Hepatocyte (in vitro differentiated cells): Measurements from ENCODE around the gene CRYZL1. TPM values are rescaled to one million over a fixed set of nuclear protein-coding genes. Genes with fewer than 3 reads are reported as not detected.

ENCODE experiments used
- DNase-seq: peaks from one replicate; pipeline ENCODE4 v3.0.0-alpha.2; 2016; ENCODE audit warnings: low spot score
- H2AFZ ChIP-seq: fragments of 200-600 bp; sonication (generic); 2 replicates; pipeline ENCODE4 v1.6.0; 2016; ENCODE audit warnings: antibody characterized with exemption, mild to moderate bottlenecking
- H3K27ac ChIP-seq: fragments of 200-600 bp; sonication (generic); 2 replicates; pipeline ENCODE4 v1.5.1; 2016; ENCODE audit warnings: mild to moderate bottlenecking
- H3K27me3 ChIP-seq: fragments of 200-600 bp; sonication (generic); 2 replicates; pipeline ENCODE4 v1.6.1; 2016
- H3K36me3 ChIP-seq: fragments of 200-600 bp; sonication (generic); replicated peaks from 2 replicates; pipeline ENCODE4 v1.5.1; 2016; ENCODE audit warnings: low read depth; ENCODE audit not compliant: insufficient read depth
- H3K4me1 ChIP-seq: fragments of 200-600 bp; sonication (generic); 2 replicates; pipeline ENCODE4 v1.5.1; 2016; ENCODE audit warnings: mild to moderate bottlenecking, moderate library complexity; ENCODE audit not compliant: insufficient read depth
- H3K4me2 ChIP-seq: fragments of 200-600 bp; sonication (generic); 2 replicates; pipeline ENCODE4 v1.6.0; 2016
- H3K4me3 ChIP-seq: fragments of 200-600 bp; sonication (generic); 2 replicates; pipeline ENCODE4 v1.5.1; 2016; ENCODE audit warnings: mild to moderate bottlenecking
- H3K79me2 ChIP-seq: fragments of 200-600 bp; sonication (generic); 2 replicates; pipeline ENCODE4 v1.6.0; 2017; ENCODE audit warnings: mild to moderate bottlenecking
- H3K9me2 ChIP-seq: fragments of 200-600 bp; sonication (generic); replicated peaks from 2 replicates; pipeline ENCODE4 v1.6.0; 2017; ENCODE audit warnings: mild to moderate bottlenecking; ENCODE audit not compliant: insufficient read depth
- H3K9me3 ChIP-seq: fragments of 200-600 bp; sonication (generic); 2 replicates; pipeline ENCODE4 v1.5.1; 2016; ENCODE audit warnings: low read depth, mild to moderate bottlenecking
- H4K20me1 ChIP-seq: fragments of 200-600 bp; sonication (generic); 2 replicates; pipeline ENCODE4 v1.6.0; 2016; ENCODE audit warnings: mild to moderate bottlenecking; ENCODE audit not compliant: insufficient read depth, poor library complexity, severe bottlenecking
- EZH2 ChIP-seq: fragments of 200-600 bp; sonication (generic); IDR thresholded peaks from 2 replicates; pipeline ENCODE4 v1.6.1; 2016; ENCODE audit warnings: antibody characterized with exemption, mild to moderate bottlenecking, borderline replicate concordance
- EZH2phosphoT487 ChIP-seq: fragments of 200-600 bp; sonication (generic); IDR thresholded peaks from one replicate; pipeline ENCODE4 v1.6.1; 2018; ENCODE audit warnings: antibody characterized with exemption, mild to moderate bottlenecking, low read depth, moderate library complexity; ENCODE audit not compliant: unreplicated experiment, severe bottlenecking
- WGBS: methylation state at CpG from one replicate; pipeline ENCODE4 v1.1.6; 2016; ENCODE audit warnings: low lambda C conversion rate; ENCODE audit errors: missing lambda C conversion rate; 5-methylcytosine and 5-hydroxymethylcytosine counted together
- polyA plus RNA-seq: library from polyadenylated mRNA; unstranded; fragments of >200 nt; fragmentation: Nextera tagmentation; extraction: Ambion mirVana; gene quantifications from 2 replicates; pipeline ENCODE4 v1.2.1, GENCODE V29; 2016
- total RNA-seq: library from RNA; depleted of rRNA; stranded (reverse); fragments of >200 nt; gene quantifications from 2 replicates; pipeline ENCODE4 v1.2.3, GENCODE V29; 2014
- TF ChIP-seq, protein P1 (sequence below): fragments of 200-600 bp; sonication (generic); IDR thresholded peaks from 2 replicates; pipeline ENCODE4 v1.5.1; 2016; ENCODE audit warnings: antibody characterized with exemption, mild to moderate bottlenecking; ENCODE audit not compliant: poor library complexity

Gene CRYZL1
- total and polyA plus RNA-seq, 2 experiments from 2014 or later, result 29.7 to 41.5 TPM

DNA sequence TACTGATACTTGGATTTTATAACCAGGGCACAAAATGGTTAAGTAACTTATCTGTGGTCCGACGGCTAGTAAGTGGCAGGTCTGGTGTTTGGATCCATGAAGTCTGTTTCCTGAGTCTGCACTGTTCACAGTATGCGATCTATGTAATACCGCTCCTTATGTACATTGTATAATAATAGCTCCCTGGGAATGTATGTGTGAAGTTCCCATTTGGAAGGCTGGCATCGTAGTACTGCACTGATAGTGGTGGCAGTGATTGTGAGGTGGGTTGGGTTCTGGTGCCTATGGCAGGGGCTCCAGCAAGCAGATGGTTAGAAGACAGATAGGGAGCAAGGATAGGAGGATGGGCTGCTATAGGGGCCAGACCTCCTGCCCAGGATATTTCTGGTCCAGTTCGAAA lies 26.1 kb upstream of the CRYZL1 start:
- no peak overlapping the region for H3K4me2 ChIP-seq
- H3K4me3 ChIP-seq, result no peak overlapping the region
- H3K9me2 ChIP-seq, result no peaks in the 10 kb centered on the region
- TF ChIP-seq EZH2 (no peak), EZH2phosphoT487 (no peak)
- TF ChIP-seq, protein P1, sequence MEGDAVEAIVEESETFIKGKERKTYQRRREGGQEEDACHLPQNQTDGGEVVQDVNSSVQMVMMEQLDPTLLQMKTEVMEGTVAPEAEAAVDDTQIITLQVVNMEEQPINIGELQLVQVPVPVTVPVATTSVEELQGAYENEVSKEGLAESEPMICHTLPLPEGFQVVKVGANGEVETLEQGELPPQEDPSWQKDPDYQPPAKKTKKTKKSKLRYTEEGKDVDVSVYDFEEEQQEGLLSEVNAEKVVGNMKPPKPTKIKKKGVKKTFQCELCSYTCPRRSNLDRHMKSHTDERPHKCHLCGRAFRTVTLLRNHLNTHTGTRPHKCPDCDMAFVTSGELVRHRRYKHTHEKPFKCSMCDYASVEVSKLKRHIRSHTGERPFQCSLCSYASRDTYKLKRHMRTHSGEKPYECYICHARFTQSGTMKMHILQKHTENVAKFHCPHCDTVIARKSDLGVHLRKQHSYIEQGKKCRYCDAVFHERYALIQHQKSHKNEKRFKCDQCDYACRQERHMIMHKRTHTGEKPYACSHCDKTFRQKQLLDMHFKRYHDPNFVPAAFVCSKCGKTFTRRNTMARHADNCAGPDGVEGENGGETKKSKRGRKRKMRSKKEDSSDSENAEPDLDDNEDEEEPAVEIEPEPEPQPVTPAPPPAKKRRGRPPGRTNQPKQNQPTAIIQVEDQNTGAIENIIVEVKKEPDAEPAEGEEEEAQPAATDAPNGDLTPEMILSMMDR, result no peak
- no peaks in the 10 kb centered on the region for H3K27me3 ChIP-seq
- H4K20me1 ChIP-seq, result peaks cover 12% of the 10 kb centered on the region
- WGBS, result 61% methylated on average over 6 of the region's 6 CpGs
- peaks cover 99% of the 10 kb centered on the region for H3K79me2 ChIP-seq
- no peak overlapping the region for H2AFZ ChIP-seq
- no peaks in the 10 kb centered on the region for H3K4me1 ChIP-seq
- H3K36me3 ChIP-seq, result no peaks in the 10 kb centered on the region
- DNase-seq, result no peak
- H3K27ac ChIP-seq, result no peak overlapping the region
- no peaks in the 10 kb centered on the region for H3K9me3 ChIP-seq

DNA sequence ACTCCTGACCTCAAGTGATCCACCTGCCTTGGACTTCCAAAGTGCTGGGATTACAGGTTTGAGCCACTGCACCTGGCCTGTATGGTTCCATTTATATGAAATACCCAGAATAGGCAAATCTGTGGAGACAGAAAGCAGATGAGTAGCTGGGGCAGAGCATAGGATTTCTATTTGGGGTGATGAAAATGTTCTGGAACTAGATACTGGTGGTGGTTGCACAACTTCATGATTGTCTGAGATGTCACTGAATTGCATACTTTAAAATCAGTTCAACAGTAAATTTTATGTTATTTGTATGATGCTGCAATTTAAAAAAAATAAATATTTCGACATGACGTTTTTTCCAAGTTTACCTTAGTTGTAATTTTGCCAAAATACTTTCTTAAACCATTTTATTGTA lies 24.6 kb upstream of the CRYZL1 start:
- no peaks in the 10 kb centered on the region for H3K27me3 ChIP-seq
- no peaks in the 10 kb centered on the region for H3K9me2 ChIP-seq
- DNase-seq, result no peak
- no peak overlapping the region for H3K4me2 ChIP-seq
- no peak overlapping the region for H3K27ac ChIP-seq
- TF ChIP-seq, protein P1, result no peak
- no peak for TF ChIP-seq EZH2phosphoT487
- no peak for TF ChIP-seq EZH2
- no peak overlapping the region for H3K4me3 ChIP-seq
- peaks cover 99% of the 10 kb centered on the region for H3K79me2 ChIP-seq
- no peaks in the 10 kb centered on the region for H3K36me3 ChIP-seq
- H2AFZ ChIP-seq, result no peak overlapping the region
- H4K20me1 ChIP-seq, result peaks cover 12% of the 10 kb centered on the region
- no peaks in the 10 kb centered on the region for H3K4me1 ChIP-seq
- 100% methylated on average over 2 of the region's 2 CpGs for WGBS
- peaks cover under 1% of the 10 kb centered on the region for H3K9me3 ChIP-seq

DNA sequence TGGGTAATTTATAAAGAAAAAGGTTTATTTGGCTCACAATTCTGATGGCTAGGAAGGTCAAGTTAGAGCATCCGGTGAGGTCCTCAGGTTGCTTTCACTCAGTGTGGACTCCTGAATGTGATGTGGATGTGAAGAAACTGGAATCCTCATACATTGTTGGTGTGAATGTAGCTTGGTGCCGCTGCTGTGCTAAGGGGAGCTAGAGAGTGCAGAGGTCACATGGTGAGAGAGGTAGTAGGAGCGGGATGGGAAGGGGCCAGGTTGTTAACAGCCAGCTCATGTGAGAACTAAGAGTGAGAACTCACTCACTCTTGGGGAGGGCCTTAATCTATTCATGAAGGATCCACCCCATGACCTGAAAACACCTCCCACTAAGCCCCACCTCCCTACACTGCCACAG lies 22.6 kb upstream of the CRYZL1 start:
- no peak for DNase-seq
- TF ChIP-seq, protein P1, result no peak
- TF ChIP-seq EZH2 (no peak), EZH2phosphoT487 (no peak)
- Histone ChIP-seq H3K36me3 (no peaks in the 10 kb centered on the region), H3K27me3 (no peaks in the 10 kb centered on the region), H3K9me2 (no peaks in the 10 kb centered on the region), H4K20me1 (peaks cover 5% of the 10 kb centered on the region), H3K9me3 (peaks cover 7% of the 10 kb centered on the region), H3K27ac (no peak overlapping the region), H3K79me2 (peaks cover 98% of the 10 kb centered on the region), H3K4me1 (no peaks in the 10 kb centered on the region), H3K4me3 (no peak overlapping the region), H2AFZ (no peak overlapping the region), H3K4me2 (no peak overlapping the region)
- WGBS, result 97% methylated on average over 3 of the region's 3 CpGs

DNA sequence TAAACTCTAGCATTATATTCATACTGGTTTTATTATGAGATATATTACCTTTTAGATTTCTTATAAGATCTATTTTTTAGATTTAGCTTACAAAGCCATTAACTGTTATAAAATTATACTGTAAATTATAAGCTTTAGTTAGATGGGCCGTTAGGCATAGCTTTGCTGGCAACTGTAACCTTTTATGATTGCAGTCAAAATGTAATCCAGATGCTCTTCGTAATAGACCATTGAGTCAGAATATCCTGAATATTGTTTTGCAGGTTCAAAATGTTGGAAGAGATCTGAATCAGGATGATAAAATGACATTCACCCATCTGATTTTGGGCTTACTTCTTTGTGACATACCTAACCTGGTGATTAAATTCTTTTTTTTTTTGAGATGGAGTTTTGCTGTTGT lies 21.7 kb upstream of the CRYZL1 start:
- peaks cover 5% of the 10 kb centered on the region for H4K20me1 ChIP-seq
- DNase-seq, result no peak
- H3K79me2 ChIP-seq, result peaks cover 98% of the 10 kb centered on the region
- peaks cover 7% of the 10 kb centered on the region for H3K9me3 ChIP-seq
- 68% methylated on average over 2 of the region's 2 CpGs for WGBS
- H3K9me2 ChIP-seq, result no peaks in the 10 kb centered on the region
- TF ChIP-seq EZH2 (no peak), EZH2phosphoT487 (no peak)
- TF ChIP-seq, protein P1, result no peak
- H2AFZ ChIP-seq, result no peak overlapping the region
- H3K4me1 ChIP-seq, result no peaks in the 10 kb centered on the region
- H3K4me3 ChIP-seq, result no peak overlapping the region
- no peak overlapping the region for H3K27ac ChIP-seq
- H3K27me3 ChIP-seq, result no peaks in the 10 kb centered on the region
- H3K36me3 ChIP-seq, result no peaks in the 10 kb centered on the region
- H3K4me2 ChIP-seq, result no peak overlapping the region
